ENCODE results near the gene TAF11L14.
"Not testable (repeated sequence)": the region's sequence is repeated elsewhere in the genome, so short reads cannot be mapped to it uniquely, and the experiment has no call there.

Gene TAF11L14
- total RNA-seq, result 0 reads per million in 9 experiments

DNA sequence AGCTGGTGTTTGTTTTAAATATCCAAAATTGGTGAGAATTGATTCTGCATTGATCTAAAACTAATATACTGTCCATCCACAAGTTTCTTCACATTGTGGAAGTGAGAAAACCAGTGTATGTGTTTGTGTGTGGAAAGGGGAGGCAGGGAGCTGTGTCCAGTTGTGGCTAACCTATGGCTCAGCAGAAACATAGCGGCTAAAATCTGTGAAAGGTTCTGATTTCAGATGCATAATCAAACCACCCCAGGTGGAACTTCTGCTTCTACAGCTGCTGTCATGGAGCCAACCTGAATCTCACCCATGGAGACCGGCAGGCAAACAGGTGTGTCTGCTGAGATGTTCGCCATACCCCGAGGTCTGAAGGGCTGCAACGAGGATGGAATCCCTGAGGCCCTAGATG is at the start of gene TAF11L14:
TSS of gene TAF11L14 (plus strand) at position 301 of the 400 bp plus-strand sequence.
- ATAC-seq (replicated peaks) (no peak), DNase-seq (no peak)
- H3K27ac Mint-ChIP-seq, result no peak within 1 kb of the TSS
- no peaks in the 10 kb centered on the region for H3K27me3 Mint-ChIP-seq
- H3K4me1 Mint-ChIP-seq (ENCODE audit: low read depth in 2 of 2), result no peaks in the 10 kb centered on the region
- H3K36me3 Mint-ChIP-seq (ENCODE audit: insufficient read depth), result no peaks in the 10 kb centered on the region
- no peak within 1 kb of the TSS for H3K4me3 Mint-ChIP-seq
- H3K9me3 Mint-ChIP-seq, result peaks cover 8% of the 10 kb centered on the region in 2 donors

- not testable (repeated sequence) for ATAC-seq (replicated peaks); H3K27me3 Mint-ChIP-seq
Measured at GRCh38 chr5:17585658-17586057, 48.6 kb upstream of the TAF11L14 start, which contains the start of gene TAF11L7. Gene TAF11L7, minus strand, starts transcription at chr5:17585758.

GRCh38 chr5:17590860-17591259 is 43.4 kb upstream of the TAF11L14 start, which contains the start of gene TAF11L8:
Gene TAF11L8, minus strand, starts transcription at chr5:17590960.
- H3K4me3 Mint-ChIP-seq; H3K27me3 Mint-ChIP-seq; H3K36me3 Mint-ChIP-seq (ENCODE audit: insufficient read depth); H3K27ac Mint-ChIP-seq; H3K9me3 Mint-ChIP-seq; DNase-seq; ATAC-seq (replicated peaks); H3K4me1 Mint-ChIP-seq (ENCODE audit: low read depth in 2 of 2): not testable (repeated sequence)

More at GRCh38 chr5:17585658-17586057, 48.6 kb upstream of the TAF11L14 start, which contains the start of gene TAF11L7:
- not testable (repeated sequence) for H3K36me3 Mint-ChIP-seq (ENCODE audit: insufficient read depth); H3K4me1 Mint-ChIP-seq (ENCODE audit: low read depth in 2 of 2); DNase-seq; H3K9me3 Mint-ChIP-seq; H3K27ac Mint-ChIP-seq; H3K4me3 Mint-ChIP-seq

GRCh38 chr5:17594255-17594654 is 40.0 kb upstream of the TAF11L14 start, which contains the start of gene TAF11L9:
Gene TAF11L9, minus strand, starts transcription at chr5:17594394.
- DNase-seq; H3K27ac Mint-ChIP-seq; H3K36me3 Mint-ChIP-seq (ENCODE audit: insufficient read depth); ATAC-seq (replicated peaks); H3K9me3 Mint-ChIP-seq; H3K4me1 Mint-ChIP-seq (ENCODE audit: low read depth in 2 of 2); H3K27me3 Mint-ChIP-seq; H3K4me3 Mint-ChIP-seq: not testable (repeated sequence)

GRCh38 chr5:17597728-17598127 is 36.5 kb upstream of the TAF11L14 start, which contains the start of gene TAF11L10:
Gene TAF11L10, minus strand, starts transcription at chr5:17597828.
- H3K27me3 Mint-ChIP-seq; DNase-seq; H3K9me3 Mint-ChIP-seq; H3K36me3 Mint-ChIP-seq (ENCODE audit: insufficient read depth); ATAC-seq (replicated peaks); H3K4me1 Mint-ChIP-seq (ENCODE audit: low read depth in 2 of 2); H3K27ac Mint-ChIP-seq; H3K4me3 Mint-ChIP-seq: not testable (repeated sequence)

DNA sequence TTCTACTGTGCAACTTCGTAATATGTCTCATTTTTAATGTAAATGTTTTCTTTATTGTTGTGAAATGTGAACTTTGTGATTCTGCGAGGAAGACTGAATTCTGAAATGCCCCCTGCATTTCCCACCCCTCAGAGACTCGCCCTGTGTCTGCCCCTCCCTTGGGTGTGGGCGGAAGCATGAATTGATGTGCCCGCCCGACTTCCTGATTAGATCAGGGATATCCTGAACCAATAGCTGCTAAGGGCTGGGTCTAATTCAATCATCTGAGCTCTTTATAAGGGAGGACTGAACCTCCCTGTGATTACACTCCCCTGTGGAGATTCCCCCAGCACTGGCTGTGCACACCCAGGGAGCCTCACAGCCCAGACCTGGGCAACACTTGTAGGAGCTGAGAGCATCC is 30.4 kb upstream of the TAF11L14 start, which contains the start of gene TAF11L11:
TSS of gene TAF11L11 (plus strand) at position 304 of the 400 bp plus-strand sequence.
- not testable (repeated sequence) for H3K27me3 Mint-ChIP-seq; H3K4me3 Mint-ChIP-seq; DNase-seq; ATAC-seq (replicated peaks); H3K36me3 Mint-ChIP-seq (ENCODE audit: insufficient read depth); H3K4me1 Mint-ChIP-seq (ENCODE audit: low read depth in 2 of 2); H3K27ac Mint-ChIP-seq
- H3K9me3 Mint-ChIP-seq, result peaks cover 7 to 20% of the 10 kb centered on the region in 2 donors

GRCh38 chr5:17604951-17605350 is 29.3 kb upstream of the TAF11L14 start:
- no peaks in the 10 kb centered on the region for H3K27me3 Mint-ChIP-seq
- H3K9me3 Mint-ChIP-seq, result peaks cover 7 to 20% of the 10 kb centered on the region in 2 donors
- DNase-seq (no peak), ATAC-seq (replicated peaks) (no peak)
- H3K27ac Mint-ChIP-seq, result no peak overlapping the region
- H3K36me3 Mint-ChIP-seq (ENCODE audit: insufficient read depth), result no peaks in the 10 kb centered on the region
- H3K4me3 Mint-ChIP-seq, result no peak overlapping the region
- no peaks in the 10 kb centered on the region for H3K4me1 Mint-ChIP-seq (ENCODE audit: low read depth in 2 of 2)

GRCh38 chr5:17607461-17607860 is 26.8 kb upstream of the TAF11L14 start:
- H3K4me3 Mint-ChIP-seq; H3K27ac Mint-ChIP-seq; H3K27me3 Mint-ChIP-seq; ATAC-seq (replicated peaks); DNase-seq; H3K4me1 Mint-ChIP-seq (ENCODE audit: low read depth in 2 of 2); H3K36me3 Mint-ChIP-seq (ENCODE audit: insufficient read depth): not testable (repeated sequence)
- peaks cover 11 to 27% of the 10 kb centered on the region in 2 donors for H3K9me3 Mint-ChIP-seq

DNA sequence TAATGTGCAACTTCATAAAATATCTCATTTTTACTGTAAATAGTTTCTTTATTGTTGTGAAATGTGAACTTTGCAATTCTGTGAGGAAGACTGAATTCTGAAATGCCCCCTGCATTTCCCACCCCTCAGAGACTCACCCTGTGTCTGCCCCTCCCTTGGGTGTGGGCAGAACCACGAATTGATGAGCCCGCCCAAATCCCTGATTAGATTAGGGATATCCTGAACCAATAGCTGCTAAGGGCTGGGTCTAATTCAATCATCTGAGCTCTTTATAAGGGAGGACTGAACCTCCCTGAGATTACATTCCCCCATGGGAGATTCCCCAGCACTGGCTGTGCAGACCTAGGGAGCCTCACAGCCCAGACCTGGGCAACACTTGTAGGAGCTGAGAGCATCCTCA is 24.2 kb upstream of the TAF11L14 start, which contains the start of gene TAF11L12:
TSS of gene TAF11L12 (plus strand) at position 301 of the 400 bp plus-strand sequence.
- not testable (repeated sequence) for H3K4me1 Mint-ChIP-seq (ENCODE audit: low read depth in 2 of 2); DNase-seq; H3K27me3 Mint-ChIP-seq; H3K4me3 Mint-ChIP-seq; H3K36me3 Mint-ChIP-seq (ENCODE audit: insufficient read depth); ATAC-seq (replicated peaks); H3K27ac Mint-ChIP-seq
- peaks cover 9 to 20% of the 10 kb centered on the region in 2 donors for H3K9me3 Mint-ChIP-seq

- Mint-ChIP-seq H3K9me3 (peaks cover 10 to 25% of the 10 kb centered on the region in 2 donors), H3K4me1 (ENCODE audit: low read depth in 2 of 2) (no peaks in the 10 kb centered on the region), H3K27me3 (no peaks in the 10 kb centered on the region), H3K4me3 (no peak overlapping the region), H3K27ac (no peak overlapping the region), H3K36me3 (ENCODE audit: insufficient read depth) (no peaks in the 10 kb centered on the region)
- ATAC-seq (replicated peaks) (no peak), DNase-seq (no peak)
Measured at GRCh38 chr5:17614872-17615605, 19.2 kb upstream of the TAF11L14 start.

DNA sequence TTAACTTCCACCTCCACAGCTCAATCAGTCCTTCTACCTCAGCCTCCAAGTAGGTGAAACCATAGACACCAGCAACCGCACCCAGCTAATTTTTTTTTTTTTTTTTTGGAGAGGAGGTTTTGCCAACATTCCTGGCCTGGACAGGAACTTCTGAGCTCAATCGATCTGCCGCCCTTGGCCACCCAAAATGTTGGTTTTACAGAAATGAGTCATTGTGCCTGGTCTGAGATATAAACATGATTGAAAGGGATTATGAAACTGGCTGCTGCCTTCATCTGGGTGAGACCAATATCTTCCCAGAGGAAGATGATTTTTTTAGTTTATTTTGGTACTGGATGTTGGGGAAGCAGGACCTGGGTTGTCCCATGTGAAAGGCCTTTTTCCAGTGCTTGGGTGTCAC is 14.9 kb upstream of the TAF11L14 start:
- no peaks in the 10 kb centered on the region for H3K4me1 Mint-ChIP-seq (ENCODE audit: low read depth in 2 of 2)
- H3K9me3 Mint-ChIP-seq, result peaks cover 4 to 32% of the 10 kb centered on the region in 2 donors

GRCh38 chr5:17620627-17621026 is 13.6 kb upstream of the TAF11L14 start:
- ATAC-seq (replicated peaks) (no peak), DNase-seq (no peak)
- peaks cover 4 to 32% of the 10 kb centered on the region in 2 donors for H3K9me3 Mint-ChIP-seq
- no peak overlapping the region for H3K27ac Mint-ChIP-seq
- no peaks in the 10 kb centered on the region for H3K4me1 Mint-ChIP-seq (ENCODE audit: low read depth in 2 of 2)
- no peaks in the 10 kb centered on the region for H3K36me3 Mint-ChIP-seq (ENCODE audit: insufficient read depth)
- H3K4me3 Mint-ChIP-seq, result no peak overlapping the region
- H3K27me3 Mint-ChIP-seq, result no peaks in the 10 kb centered on the region

More for the DNA sequence above, 14.9 kb upstream of the TAF11L14 start:
- no peak for ATAC-seq (replicated peaks)
- H3K27ac Mint-ChIP-seq, result no peak overlapping the region
- H3K4me3 Mint-ChIP-seq, result no peak overlapping the region
- H3K36me3 Mint-ChIP-seq (ENCODE audit: insufficient read depth), result no peaks in the 10 kb centered on the region
- no peaks in the 10 kb centered on the region for H3K27me3 Mint-ChIP-seq
- DNase-seq, result no peak

DNA sequence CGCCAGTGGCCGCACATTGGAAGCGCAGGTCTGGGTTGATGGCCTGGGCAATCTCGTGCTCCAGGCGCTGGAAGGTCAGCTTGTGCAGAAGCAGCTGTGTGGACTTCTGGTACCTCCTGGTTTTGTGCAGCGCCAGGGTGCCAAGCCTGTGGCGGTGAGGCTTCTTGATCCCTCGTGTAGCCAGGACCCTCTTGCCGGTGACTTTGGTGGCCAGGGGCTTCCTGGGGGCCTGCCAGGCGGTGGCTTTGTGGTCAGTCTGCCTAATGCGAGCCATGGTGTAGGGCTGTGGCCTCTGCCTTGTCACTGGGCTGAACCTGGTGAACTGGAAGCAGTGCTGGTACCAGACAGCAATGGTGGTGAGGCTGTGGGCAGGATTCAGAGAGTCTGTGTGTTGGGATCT is 8.6 kb upstream of the TAF11L14 start:
- Mint-ChIP-seq H3K27me3 (no peaks in the 10 kb centered on the region), H3K4me1 (ENCODE audit: low read depth in 2 of 2) (no peaks in the 10 kb centered on the region), H3K9me3 (peaks cover 4 to 14% of the 10 kb centered on the region in 2 donors), H3K4me3 (no peak overlapping the region), H3K36me3 (ENCODE audit: insufficient read depth) (no peaks in the 10 kb centered on the region), H3K27ac (no peak overlapping the region)
- ATAC-seq (replicated peaks) (no peak), DNase-seq (no peak)

DNA sequence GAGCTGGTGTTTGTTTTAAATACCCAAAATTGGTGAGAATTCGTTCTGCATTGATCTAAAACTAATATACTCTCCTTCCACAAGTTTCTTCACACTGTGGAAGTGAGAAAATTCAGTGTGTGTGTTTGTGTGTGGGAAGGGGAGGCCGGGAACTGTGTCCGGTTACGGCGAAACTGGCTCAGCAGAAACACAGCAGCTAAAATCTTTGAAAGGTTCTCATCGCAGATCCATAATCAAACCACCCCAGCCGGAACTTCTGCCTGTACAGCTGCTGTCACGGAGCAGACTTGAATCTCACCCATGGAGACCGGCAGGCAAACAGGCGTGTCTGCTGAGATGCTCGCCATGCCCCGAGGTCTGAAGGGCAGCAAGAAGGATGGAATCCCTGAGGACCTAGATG is 2.5 kb upstream of the TAF11L14 start, which contains the start of gene TAF11L13:
TSS of gene TAF11L13 (plus strand) at position 301 of the 400 bp plus-strand sequence.
- H3K27ac Mint-ChIP-seq; ATAC-seq (replicated peaks); H3K4me1 Mint-ChIP-seq (ENCODE audit: low read depth in 2 of 2); H3K4me3 Mint-ChIP-seq; H3K36me3 Mint-ChIP-seq (ENCODE audit: insufficient read depth); H3K27me3 Mint-ChIP-seq; DNase-seq: not testable (repeated sequence)
- peaks cover 8 to 12% of the 10 kb centered on the region in 2 donors for H3K9me3 Mint-ChIP-seq
